GM12878 (cell line): ENCODE data around the gene CACNA1A. TPM values are rescaled to one million over a fixed set of nuclear protein-coding genes. Genes with fewer than 3 reads are reported as not detected.
A peak's percentile ranks its signal among the peaks of the same experiment; 100 is the strongest.

Experiments used
- BRCA1 ChIP-seq: IDR thresholded peaks from 2 replicates; pipeline ENCODE4 v1.6.1; 2011; ENCODE audit warnings: low read depth, low read length, improper control_type of control experiment
- FOS ChIP-seq: IDR thresholded peaks from 3 replicates; pipeline ENCODE4 v1.6.1; 2011; ENCODE audit warnings: borderline replicate concordance; ENCODE audit not compliant: insufficient read length; ENCODE audit errors: extremely low read depth
- HDAC6 ChIP-seq: fragments of 200-600 bp; sonication (generic); IDR thresholded peaks from one replicate; pipeline ENCODE4 v1.8.0; 2017; ENCODE audit warnings: antibody characterized with exemption; ENCODE audit not compliant: unreplicated experiment
- IKZF1 ChIP-seq: fragments of 450-650 bp; conservative IDR thresholded peaks from 2 replicates; pipeline ENCODE4 v1.6.1; 2017; ENCODE audit warnings: antibody characterized with exemption, mild to moderate bottlenecking
- IKZF2 ChIP-seq, 2 experiments: fragments of 450-650 bp; IDR thresholded peaks; 2 replicates each; pipeline ENCODE4 v1.6.1; 2017; ENCODE audit warnings: mild to moderate bottlenecking in 2 of 2, moderate library complexity in 2 of 2
- RB1 ChIP-seq: fragments of 450-650 bp; formaldehyde crosslinking; IDR thresholded peaks from 2 replicates; pipeline ENCODE4 v1.6.1; 2017; ENCODE audit warnings: mild to moderate bottlenecking, borderline replicate concordance
- RCOR1 ChIP-seq: conservative IDR thresholded peaks from 2 replicates; pipeline ENCODE4 v1.6.1; 2012; ENCODE audit warnings: low read depth, low read length, improper control_type of control experiment
- SMC3 ChIP-seq: IDR thresholded peaks from 2 replicates; pipeline ENCODE4 v1.6.1; 2011; ENCODE audit warnings: low read length, improper control_type of control experiment, borderline replicate concordance
- YY1 ChIP-seq: IDR thresholded peaks from 2 replicates; pipeline ENCODE4 v1.6.1; 2011; ENCODE audit warnings: low read depth, mild to moderate bottlenecking, low read length
- polyA plus RNA-seq, 11 experiments: library from polyadenylated mRNA; depleted of rRNA in 4 of 11; unstranded in 6 of 11; stranded (reverse) in 5 of 11; fragments of >200 nt; fragmentation: Nextera tagmentation in 4 of 11; fragmentation: Illumina TruSeq in 1 of 11; extraction: Ambion mirVana in 4 of 11; extraction: Trizol in 1 of 11; gene quantifications; 1 replicate in 1 of 11; 2 replicates in 10 of 11; pipeline versions ENCODE4 v1.2.1 to v1.2.3, GENCODE V29; 2011 to 2016; ENCODE audit warnings: inconsistent platforms in 2 of 11, missing spikeins in 2 of 11, low read depth in 1 of 11
- total RNA-seq, 4 experiments: library from RNA; depleted of rRNA in 3 of 4; stranded (reverse); fragments of >200 nt in 3 of 4; fragmentation: Illumina TruSeq in 1 of 4; extraction: Trizol in 1 of 4; gene quantifications; 2 replicates each; pipeline versions ENCODE4 v1.2.1 to v1.2.3, GENCODE V29; 2013 to 2021
- TF ChIP-seq, protein P1 (sequence below): fragments of 450-650 bp; IDR thresholded peaks from 2 replicates; pipeline ENCODE4 v1.6.1; 2017; ENCODE audit warnings: mild to moderate bottlenecking, moderate library complexity

The CACNA1A gene
- total and polyA plus RNA-seq, 10 of the 15 experiments (the other 5 are each of a cell fraction or from before 2014, with no cell fraction given), result 1.1 to 4.4 (median 2.5) TPM

DNA sequence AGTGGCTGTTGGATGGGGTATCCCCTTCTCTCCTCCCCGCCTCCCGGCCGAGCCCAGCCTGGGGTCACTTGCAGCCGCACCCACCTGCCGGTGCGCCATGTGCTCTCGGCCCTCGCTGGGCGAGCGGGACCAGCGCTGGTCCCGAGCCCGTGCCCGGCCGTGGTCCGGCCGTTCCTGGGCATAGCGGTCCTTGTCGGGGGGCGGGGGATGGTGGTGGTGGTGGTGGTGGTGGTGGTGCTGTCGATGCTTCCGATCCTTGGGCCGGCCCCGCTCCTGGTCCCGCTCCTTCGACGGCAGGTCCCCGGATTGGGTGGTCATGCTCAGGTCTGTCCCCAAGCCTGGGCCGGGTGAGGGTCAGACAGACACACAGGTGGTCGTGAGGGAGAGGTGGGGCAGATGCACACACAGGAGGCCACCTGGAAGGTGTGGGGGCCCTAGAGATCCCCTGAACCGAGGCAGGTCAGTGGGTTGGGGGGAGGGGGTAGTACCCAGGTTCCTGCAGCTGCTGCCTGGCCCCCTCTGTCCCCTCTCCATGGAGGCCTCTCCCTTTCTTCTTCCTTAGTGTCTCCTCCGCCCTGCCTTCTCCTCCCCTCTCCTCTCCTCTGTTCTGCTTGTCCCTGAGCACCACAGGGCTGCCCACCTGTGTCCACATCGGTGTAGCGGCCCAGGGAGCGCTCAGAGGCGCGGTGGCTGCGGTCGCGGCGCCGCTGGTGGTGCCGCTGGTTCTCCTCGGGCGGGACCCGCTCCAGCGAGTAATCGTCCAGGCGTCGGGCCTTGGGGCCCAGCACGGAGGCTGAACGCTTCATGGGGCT, 297.4 kb downstream of the CACNA1A start (continued):
- TF ChIP-seq, protein P1, sequence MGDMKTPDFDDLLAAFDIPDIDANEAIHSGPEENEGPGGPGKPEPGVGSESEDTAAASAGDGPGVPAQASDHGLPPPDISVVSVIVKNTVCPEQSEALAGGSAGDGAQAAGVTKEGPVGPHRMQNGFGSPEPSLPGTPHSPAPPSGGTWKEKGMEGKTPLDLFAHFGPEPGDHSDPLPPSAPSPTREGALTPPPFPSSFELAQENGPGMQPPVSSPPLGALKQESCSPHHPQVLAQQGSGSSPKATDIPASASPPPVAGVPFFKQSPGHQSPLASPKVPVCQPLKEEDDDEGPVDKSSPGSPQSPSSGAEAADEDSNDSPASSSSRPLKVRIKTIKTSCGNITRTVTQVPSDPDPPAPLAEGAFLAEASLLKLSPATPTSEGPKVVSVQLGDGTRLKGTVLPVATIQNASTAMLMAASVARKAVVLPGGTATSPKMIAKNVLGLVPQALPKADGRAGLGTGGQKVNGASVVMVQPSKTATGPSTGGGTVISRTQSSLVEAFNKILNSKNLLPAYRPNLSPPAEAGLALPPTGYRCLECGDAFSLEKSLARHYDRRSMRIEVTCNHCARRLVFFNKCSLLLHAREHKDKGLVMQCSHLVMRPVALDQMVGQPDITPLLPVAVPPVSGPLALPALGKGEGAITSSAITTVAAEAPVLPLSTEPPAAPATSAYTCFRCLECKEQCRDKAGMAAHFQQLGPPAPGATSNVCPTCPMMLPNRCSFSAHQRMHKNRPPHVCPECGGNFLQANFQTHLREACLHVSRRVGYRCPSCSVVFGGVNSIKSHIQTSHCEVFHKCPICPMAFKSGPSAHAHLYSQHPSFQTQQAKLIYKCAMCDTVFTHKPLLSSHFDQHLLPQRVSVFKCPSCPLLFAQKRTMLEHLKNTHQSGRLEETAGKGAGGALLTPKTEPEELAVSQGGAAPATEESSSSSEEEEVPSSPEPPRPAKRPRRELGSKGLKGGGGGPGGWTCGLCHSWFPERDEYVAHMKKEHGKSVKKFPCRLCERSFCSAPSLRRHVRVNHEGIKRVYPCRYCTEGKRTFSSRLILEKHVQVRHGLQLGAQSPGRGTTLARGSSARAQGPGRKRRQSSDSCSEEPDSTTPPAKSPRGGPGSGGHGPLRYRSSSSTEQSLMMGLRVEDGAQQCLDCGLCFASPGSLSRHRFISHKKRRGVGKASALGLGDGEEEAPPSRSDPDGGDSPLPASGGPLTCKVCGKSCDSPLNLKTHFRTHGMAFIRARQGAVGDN, result 0 out of 2 replicates have a peak, but pooled peaks have one; percentile 24
- TF ChIP-seq SMC3 (no peak), RCOR1 (no peak), IKZF1 (peak; percentile 20; the same call in 1 of the 2 replicates), IKZF2 (IDR thresholded peaks at IDR 0.05) (0 out of 4 replicates have a peak, but pooled peaks of 1 of the 2 experiments have one; percentile 16), BRCA1 (no peak), RB1 (no peak), YY1 (no peak), HDAC6 (no peak), FOS (no peak)
